ENCODE results near the gene C16orf90. TPM values are rescaled to one million over a fixed set of nuclear protein-coding genes. Genes with fewer than 3 reads are reported as not detected.

Gene C16orf90
- total RNA-seq, 1 donor: not detected

Other genes starting within 250 kb of the C16orf90 start
- gene MEFV, start 238.9 kb downstream of the C16orf90 start, total RNA-seq: 26.7 TPM
- gene ZNF263, start 212.0 kb downstream of the C16orf90 start, total RNA-seq: 49.7 TPM
- gene TIGD7, start 190.1 kb downstream of the C16orf90 start, total RNA-seq: 3.7 TPM
- 34.8 TPM for gene ZNF75A, start 190.0 kb downstream of the C16orf90 start, total RNA-seq
- gene OR2C1, start 139.6 kb downstream of the C16orf90 start, total RNA-seq: not detected
- 8.9 TPM for gene ZSCAN32, start 94.5 kb downstream of the C16orf90 start, total RNA-seq
- 6.0 TPM for gene ZNF174, start 94.3 kb downstream of the C16orf90 start, total RNA-seq
- 5.6 TPM for gene ZNF597, start 52.0 kb downstream of the C16orf90 start, total RNA-seq
- 19.4 TPM for gene NAA60, start 51.8 kb downstream of the C16orf90 start, total RNA-seq
- 5.8 TPM for gene CLUAP1, start 5.5 kb upstream of the C16orf90 start, total RNA-seq
- 25.1 TPM for gene NLRC3, start 81.9 kb upstream of the C16orf90 start, total RNA-seq
- gene SLX4, start 116.1 kb upstream of the C16orf90 start, total RNA-seq: 2.5 TPM
- 5.7 TPM for gene DNASE1, start 159.2 kb upstream of the C16orf90 start, total RNA-seq
- gene TRAP1, start 222.0 kb upstream of the C16orf90 start, total RNA-seq: 18.1 TPM

Measured in mononuclear cell (primary cell).